GM19438 (cell line): Measurements from ENCODE around the gene FBXW10.
"Not testable (repeated sequence)": the region's sequence is repeated elsewhere in the genome, so short reads cannot be mapped to it uniquely, and the experiment has no call there.

Source experiments
- ATAC-seq: cut with Tn5 transposase; IDR thresholded peaks from one replicate; pipeline ENCODE4 v1.9.1; 2021; ENCODE audit warnings: low read depth; ENCODE audit not compliant: unreplicated experiment

Gene FBXW10

GRCh38 chr17:18743699-18744421, at the start of gene FBXW10:
Gene FBXW10 (plus strand): TSS chr17:18744054. CDS start chr17:18744245, 191 bp downstream.
- ATAC-seq: not testable (repeated sequence)

GRCh38 chr17:18695143-18695542, 48.7 kb upstream of the FBXW10 start:
- ATAC-seq: not testable (repeated sequence)

GRCh38 chr17:18698473-18699103, 45.3 kb upstream of the FBXW10 start:
- ATAC-seq: not testable (repeated sequence)

- not testable (repeated sequence) for ATAC-seq
Observed at GRCh38 chr17:18705955-18706354, 37.9 kb upstream of the FBXW10 start.

- not testable (repeated sequence) for ATAC-seq
Observed at GRCh38 chr17:18708215-18708614, 35.6 kb upstream of the FBXW10 start.

- ATAC-seq: not testable (repeated sequence)
Observed at GRCh38 chr17:18712354-18712999, 31.4 kb upstream of the FBXW10 start.

- ATAC-seq: not testable (repeated sequence)
Observed at GRCh38 chr17:18718643-18719427, 25.0 kb upstream of the FBXW10 start.

GRCh38 chr17:18719428-18720110, 24.3 kb upstream of the FBXW10 start:
- not testable (repeated sequence) for ATAC-seq

- ATAC-seq: not testable (repeated sequence)
Observed at GRCh38 chr17:18721775-18722547, 21.9 kb upstream of the FBXW10 start.

GRCh38 chr17:18722612-18723011, 21.2 kb upstream of the FBXW10 start:
- ATAC-seq: not testable (repeated sequence)

- not testable (repeated sequence) for ATAC-seq
Observed at GRCh38 chr17:18723509-18723908, 20.3 kb upstream of the FBXW10 start.

GRCh38 chr17:18732438-18732837, 11.4 kb upstream of the FBXW10 start:
- not testable (repeated sequence) for ATAC-seq

- ATAC-seq: not testable (repeated sequence)
Observed at GRCh38 chr17:18733350-18733749, 10.5 kb upstream of the FBXW10 start.

GRCh38 chr17:18739616-18740391, 4.0 kb upstream of the FBXW10 start:
- ATAC-seq: not testable (repeated sequence)

- not testable (repeated sequence) for ATAC-seq
Observed at GRCh38 chr17:18741228-18741627, 2.6 kb upstream of the FBXW10 start.

GRCh38 chr17:18744726-18745125, 872 bp downstream of the FBXW10 start:
- ATAC-seq: not testable (repeated sequence)

GRCh38 chr17:18746551-18746950, 2.7 kb downstream of the FBXW10 start:
- ATAC-seq: not testable (repeated sequence)

- ATAC-seq: not testable (repeated sequence)
Observed at GRCh38 chr17:18747501-18747900, 3.6 kb downstream of the FBXW10 start.
